HG02884 (cell line): ENCODE results near the gene MAP3K15.

Experiments used
- ATAC-seq: cut with Tn5 transposase; IDR thresholded peaks from one replicate; pipeline ENCODE4 v1.9.1; 2021; ENCODE audit warnings: mild to moderate bottlenecking, moderate library complexity; ENCODE audit not compliant: unreplicated experiment

The MAP3K15 gene

GRCh38 chrX:19344661-19345060, 170.6 kb downstream of the MAP3K15 start:
- no peak for ATAC-seq

- peak; percentile 98 for ATAC-seq
Observed at GRCh38 chrX:19343535-19344408, 171.5 kb downstream of the MAP3K15 start, which contains the start of gene PDHA1. Gene PDHA1 (plus strand): TSS chrX:19343927. CDS start chrX:19344038, 111 bp downstream.

DNA sequence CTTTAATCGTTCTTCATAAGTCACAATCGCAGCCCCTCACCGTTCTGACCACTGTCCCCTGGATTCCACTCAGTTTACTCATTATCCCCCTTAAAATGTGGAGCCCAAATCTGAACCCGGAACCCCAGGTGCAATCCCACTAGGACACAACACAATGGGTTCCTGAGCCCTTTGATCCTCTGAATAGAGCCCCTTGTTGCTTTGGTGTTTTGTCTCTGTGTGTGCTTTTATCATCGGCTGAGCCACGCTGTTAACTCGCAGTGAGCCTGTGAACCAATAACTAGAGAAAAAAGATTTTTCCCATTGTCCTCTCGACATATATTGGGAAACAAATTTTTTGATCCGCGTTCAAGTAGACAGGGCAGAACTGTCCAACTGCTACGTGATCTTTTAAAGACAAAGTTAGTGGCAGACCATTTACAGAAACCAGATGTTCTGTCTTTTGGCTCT, 172.2 kb downstream of the MAP3K15 start:
- no peak for ATAC-seq

GRCh38 chrX:19342331-19342906, 172.9 kb downstream of the MAP3K15 start:
- no peak for ATAC-seq

DNA sequence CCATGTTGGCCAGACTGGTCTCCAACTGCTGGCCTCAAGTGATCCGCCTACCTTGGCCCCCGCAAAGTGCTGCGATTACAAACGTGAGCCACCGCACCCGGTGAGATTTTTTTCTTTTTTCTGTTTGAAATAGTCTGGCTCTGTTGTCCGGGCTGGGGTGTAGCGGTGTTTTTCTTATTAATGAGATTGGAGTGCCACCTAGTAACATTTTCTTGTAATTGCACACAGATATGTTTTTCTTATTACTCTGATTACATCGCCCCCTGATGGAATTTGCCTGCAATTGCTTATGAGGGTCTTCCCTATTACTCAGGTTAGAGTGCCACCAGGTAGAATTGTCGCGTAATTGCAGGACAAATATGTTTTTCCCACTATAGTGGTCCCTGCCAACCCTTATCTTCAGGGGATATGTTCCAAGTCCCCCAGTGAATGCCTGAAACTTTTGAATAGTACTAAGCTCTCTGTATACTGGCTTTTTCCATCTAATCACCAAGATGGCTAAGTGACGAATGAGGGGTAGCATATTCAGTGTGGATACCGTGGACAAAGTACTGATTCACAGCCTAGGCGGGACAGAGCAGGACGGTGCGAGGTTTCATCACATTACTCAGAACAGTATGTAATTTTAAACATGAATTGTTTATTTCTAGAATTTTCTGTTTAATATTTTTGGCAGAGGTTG, 180.2 kb downstream of the MAP3K15 start:
- ATAC-seq: no peak

DNA sequence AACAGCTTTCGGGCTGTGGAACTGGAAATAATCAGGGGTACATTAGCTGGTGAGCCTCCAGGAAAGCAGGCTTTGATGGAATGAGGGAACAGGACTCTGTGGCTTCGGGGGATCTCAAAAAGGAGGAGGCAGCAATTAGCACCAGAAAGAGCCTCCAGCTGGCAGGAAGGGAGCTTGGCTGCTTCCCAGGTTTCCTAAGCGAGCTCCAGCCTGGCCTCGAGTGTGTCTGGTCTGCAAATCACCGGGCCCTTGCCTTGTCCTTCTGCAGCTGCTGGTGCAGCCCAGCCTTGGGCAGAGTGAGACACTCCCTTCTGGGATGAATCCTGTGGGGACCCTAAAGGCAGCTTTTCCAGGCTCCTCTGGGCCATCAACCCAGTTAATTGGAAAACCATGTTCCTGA, 182.3 kb downstream of the MAP3K15 start:
- ATAC-seq: no peak

- ATAC-seq: no peak
Observed at GRCh38 chrX:19331831-19332230, 183.5 kb downstream of the MAP3K15 start.

DNA sequence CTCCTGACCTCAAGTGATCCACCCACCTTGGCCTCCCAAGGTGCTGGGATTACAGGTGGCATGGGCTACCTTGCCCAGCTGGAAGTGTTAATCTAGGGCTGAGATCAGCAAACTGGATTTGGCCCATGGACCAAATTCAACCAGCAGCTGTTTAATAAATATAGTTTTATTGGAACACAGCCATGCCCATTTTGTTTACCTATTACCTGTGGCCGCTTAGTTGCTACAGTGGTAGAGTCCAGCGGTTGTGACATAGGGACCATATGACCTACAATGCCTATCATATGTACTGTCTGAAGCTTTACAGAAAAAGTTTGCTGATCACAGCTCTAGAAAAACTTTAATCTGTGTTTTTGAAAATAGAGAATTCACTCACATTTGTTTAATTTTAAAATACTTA, 188.7 kb downstream of the MAP3K15 start:
- no peak for ATAC-seq
